Hepatocyte (in vitro differentiated cells): ENCODE measurements around the gene PDE7B.

ENCODE experiments used
- EZH2 ChIP-seq: fragments of 200-600 bp; sonication (generic); IDR thresholded peaks from 2 replicates; pipeline ENCODE4 v1.6.1; 2016; ENCODE audit warnings: antibody characterized with exemption, mild to moderate bottlenecking, borderline replicate concordance
- EZH2phosphoT487 ChIP-seq: fragments of 200-600 bp; sonication (generic); IDR thresholded peaks from one replicate; pipeline ENCODE4 v1.6.1; 2018; ENCODE audit warnings: antibody characterized with exemption, mild to moderate bottlenecking, low read depth, moderate library complexity; ENCODE audit not compliant: unreplicated experiment, severe bottlenecking
- TF ChIP-seq, protein P1 (sequence below): fragments of 200-600 bp; sonication (generic); IDR thresholded peaks from 2 replicates; pipeline ENCODE4 v1.5.1; 2016; ENCODE audit warnings: antibody characterized with exemption, mild to moderate bottlenecking; ENCODE audit not compliant: poor library complexity

DNA sequence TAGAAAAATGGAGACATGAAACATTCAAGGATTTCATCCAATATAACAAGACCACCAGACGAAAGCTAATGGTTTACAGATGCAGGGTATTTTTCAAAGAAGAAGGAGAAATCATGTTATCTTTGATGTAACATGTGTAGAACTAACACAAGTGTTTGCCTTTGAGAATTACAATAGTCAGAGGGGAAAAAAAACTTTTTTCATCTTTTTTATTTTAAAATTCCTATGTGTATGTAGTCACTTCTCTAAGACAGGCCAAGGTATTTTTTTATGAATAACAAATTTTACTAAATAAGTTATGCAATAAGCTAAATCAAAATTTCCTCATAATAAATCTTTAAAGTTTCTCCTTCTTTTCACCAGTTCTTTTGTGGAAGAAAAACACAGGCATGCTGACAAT, 161.4 kb downstream of the PDE7B start:
- TF ChIP-seq, protein P1, sequence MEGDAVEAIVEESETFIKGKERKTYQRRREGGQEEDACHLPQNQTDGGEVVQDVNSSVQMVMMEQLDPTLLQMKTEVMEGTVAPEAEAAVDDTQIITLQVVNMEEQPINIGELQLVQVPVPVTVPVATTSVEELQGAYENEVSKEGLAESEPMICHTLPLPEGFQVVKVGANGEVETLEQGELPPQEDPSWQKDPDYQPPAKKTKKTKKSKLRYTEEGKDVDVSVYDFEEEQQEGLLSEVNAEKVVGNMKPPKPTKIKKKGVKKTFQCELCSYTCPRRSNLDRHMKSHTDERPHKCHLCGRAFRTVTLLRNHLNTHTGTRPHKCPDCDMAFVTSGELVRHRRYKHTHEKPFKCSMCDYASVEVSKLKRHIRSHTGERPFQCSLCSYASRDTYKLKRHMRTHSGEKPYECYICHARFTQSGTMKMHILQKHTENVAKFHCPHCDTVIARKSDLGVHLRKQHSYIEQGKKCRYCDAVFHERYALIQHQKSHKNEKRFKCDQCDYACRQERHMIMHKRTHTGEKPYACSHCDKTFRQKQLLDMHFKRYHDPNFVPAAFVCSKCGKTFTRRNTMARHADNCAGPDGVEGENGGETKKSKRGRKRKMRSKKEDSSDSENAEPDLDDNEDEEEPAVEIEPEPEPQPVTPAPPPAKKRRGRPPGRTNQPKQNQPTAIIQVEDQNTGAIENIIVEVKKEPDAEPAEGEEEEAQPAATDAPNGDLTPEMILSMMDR: no peak
- TF ChIP-seq EZH2 (no peak), EZH2phosphoT487 (no peak)
